ENCODE data around the gene PLA2G3. TPM values are rescaled to one million over a fixed set of nuclear protein-coding genes. Genes with fewer than 3 reads are reported as not detected.

Gene PLA2G3
- total and polyA plus RNA-seq, 2 of the 13 experiments (the other 11 are each of a cell fraction or from before 2014, with no cell fraction given), result 0.12 to 0.42 TPM

- TF ChIP-seq ZMYM3 (CRISPR knock-in tag; IDR thresholded peaks at IDR 0.05) (peak; percentile 67; the same call in 1 of the 2 replicates), MIER3 (CRISPR knock-in tag; IDR thresholded peaks at IDR 0.05; ENCODE audit: borderline replicate concordance) (no peak), KLF15 (CRISPR knock-in tag; IDR thresholded peaks at IDR 0.05; ENCODE audit: borderline replicate concordance) (no peak), KAT2B (IDR thresholded peaks at IDR 0.05; ENCODE audit: borderline replicate concordance, low read depth, low read length) (no peak), ZNF768 (CRISPR knock-in tag; IDR thresholded peaks at IDR 0.05) (peak; percentile 96), ZNF350 (CRISPR knock-in tag; IDR thresholded peaks at IDR 0.05; ENCODE audit: borderline replicate concordance, low read depth) (no peak)
- H3K4me1 ChIP-seq (ENCODE audit: insufficient read depth, low read length), result peaks cover 42% of the 10 kb centered on the region
- no peaks in the 10 kb centered on the region for H4K20me1 ChIP-seq (ENCODE audit: insufficient read depth, low read length)
- WGBS (ENCODE audit: low lambda C conversion rate), result 33% methylated on average over 3 of the region's 4 CpGs
- ChIA-PET CTCF (ENCODE audit: low intra/inter-chr PET ratio, low total read pairs) (no interaction called here), POLR2A (interaction anchor here (0.7 to 1.6 kb wide), 3 partner anchors 8 to 68 kb away, joined by 4 to 5 read pairs (median 4); no protein-coding TSS in a partner anchor)
- peaks cover 1 to 28% of the 10 kb centered on the region in 2 experiments; a peak in 4 of 5 replicates for H3K27me3 ChIP-seq (ENCODE audit: control insufficient read depth in 1 of 2, insufficient read depth in 2 of 2, low read length in 2 of 2)
- ATAC-seq, result no peak
- no peak overlapping the region for H3K27ac ChIP-seq (ENCODE audit: extremely low read length, insufficient read depth, low read length)
- H3K4me2 ChIP-seq (ENCODE audit: low read depth, low read length), result peak overlapping the region; percentile 84
- no peaks in the 10 kb centered on the region for H3K9me3 ChIP-seq (ENCODE audit: low read length)
- H3K36me3 ChIP-seq (replicated peaks in 1 of 2; ENCODE audit: control insufficient read depth in 1 of 2, insufficient read depth in 2 of 2, low read length in 2 of 2), result no peaks in the 10 kb centered on the region
- no peaks in the 10 kb centered on the region for H3K79me2 ChIP-seq (ENCODE audit: insufficient read depth, low read length)
- BruUV-seq (replicated peaks), result no TSS peak
- intact Hi-C loops (cut with micrococcal nuclease; ENCODE audit: unreplicated experiment) (no loop called here), in situ Hi-C loops (cut with HindIII; ENCODE audit: extremely low pct_ligation_motif_present, low pct_unique_long_range_greater_than_20kb) (no loop called here)
- no peak overlapping the region for H2AFZ ChIP-seq (ENCODE audit: low read length)
- DNase-seq (ENCODE audit: low spot score), result no peak
- FAIRE-seq, result no peak
- H3K4me3 ChIP-seq (replicated peaks in 1 of 3; ENCODE audit: insufficient read depth in 1 of 3, low read depth in 2 of 3, low read length in 3 of 3), result peak overlapping the region; percentile 44 to 64 (median 60)
- peak overlapping the region; percentile 62; the same call in 1 of the 2 replicates for H3K9ac ChIP-seq (ENCODE audit: insufficient read depth, low read depth, low read length)
Measured at GRCh38 chr22:31123292-31123602, 17.1 kb downstream of the PLA2G3 start.

GRCh38 chr22:31122532-31123291 lies 17.6 kb downstream of the PLA2G3 start, which contains the start of gene INPP5J:
Gene INPP5J, plus strand, starts transcription at chr22:31122966. Its CDS starts 49 bp downstream, at chr22:31123015.
- in situ Hi-C loops (cut with HindIII; ENCODE audit: extremely low pct_ligation_motif_present, low pct_unique_long_range_greater_than_20kb) (no loop called here), intact Hi-C loops (cut with micrococcal nuclease; ENCODE audit: unreplicated experiment) (no loop called here)
- peak; percentile 62 for ATAC-seq
- Histone ChIP-seq H3K79me2 (ENCODE audit: insufficient read depth, low read length) (no peaks in the 10 kb centered on the region), H4K20me1 (ENCODE audit: insufficient read depth, low read length) (no peaks in the 10 kb centered on the region), H3K4me3 (replicated peaks in 1 of 3; ENCODE audit: insufficient read depth in 1 of 3, low read depth in 2 of 3, low read length in 3 of 3) (peak within 1 kb of the TSS; percentile 44 to 64 (median 60)), H3K27ac (ENCODE audit: extremely low read length, insufficient read depth, low read length) (no peak within 1 kb of the TSS), H2AFZ (ENCODE audit: low read length) (no peak within 1 kb of the TSS), H3K4me2 (ENCODE audit: low read depth, low read length) (peak within 1 kb of the TSS; percentile 84), H3K9ac (ENCODE audit: insufficient read depth, low read depth, low read length) (peak within 1 kb of the TSS; percentile 62; the same call in 1 of the 2 replicates), H3K36me3 (replicated peaks in 1 of 2; ENCODE audit: control insufficient read depth in 1 of 2, insufficient read depth in 2 of 2, low read length in 2 of 2) (no peaks in the 10 kb centered on the region), H3K9me3 (ENCODE audit: low read length) (no peaks in the 10 kb centered on the region), H3K4me1 (ENCODE audit: insufficient read depth, low read length) (peaks cover 40% of the 10 kb centered on the region), H3K27me3 (ENCODE audit: control insufficient read depth in 1 of 2, insufficient read depth in 2 of 2, low read length in 2 of 2) (peaks cover 1 to 28% of the 10 kb centered on the region in 2 experiments; a peak in 4 of 5 replicates)
- CTCF ChIA-PET (ENCODE audit: low intra/inter-chr PET ratio, low total read pairs), result no interaction called here
- peak; percentile 44 for DNase-seq (ENCODE audit: low spot score)
- WGBS (ENCODE audit: low lambda C conversion rate), result 6% methylated on average over 7 of the region's 10 CpGs
- POLR2A ChIA-PET, result interaction anchor here (0.7 to 1.6 kb wide), 3 partner anchors 9 to 67 kb away, joined by 4 to 5 read pairs (median 4); no protein-coding TSS in a partner anchor
- BruUV-seq (replicated peaks), result no TSS peak
- no peak for FAIRE-seq
- TF ChIP-seq PHF8 (CRISPR knock-in tag; IDR thresholded peaks at IDR 0.05) (0 out of 2 replicates have a peak, but pooled peaks have one; percentile 0), ATF4 (CRISPR knock-in tag; IDR thresholded peaks at IDR 0.05) (0 out of 4 replicates have a peak, but pooled peaks of 1 of the 2 experiments have one; percentile 46), RFX5 (IDR thresholded peaks at IDR 0.05; ENCODE audit: low read depth, low read length) (peak; percentile 72), ATF2 (CRISPR knock-in tag; IDR thresholded peaks at IDR 0.05) (0 out of 2 replicates have a peak, but pooled peaks have one; percentile 46), ZNF740 (CRISPR knock-in tag; IDR thresholded peaks at IDR 0.05) (0 out of 2 replicates have a peak, but pooled peaks have one; percentile 22), ATF7 (IDR thresholded peaks at IDR 0.05) (peak; percentile 31), ATF7 (CRISPR knock-in tag; IDR thresholded peaks at IDR 0.05) (no peak), POLR2G (IDR thresholded peaks at IDR 0.05; ENCODE audit: low read depth, low read length) (peak; percentile 29; the same call in 1 of the 2 replicates), AGO1 (IDR thresholded peaks at IDR 0.05; ENCODE audit: low read depth, low read length, poor library complexity, severe bottlenecking) (no peak), ZNF350 (CRISPR knock-in tag; IDR thresholded peaks at IDR 0.05; ENCODE audit: borderline replicate concordance, low read depth) (peak; percentile 18; the same call in 1 of the 2 replicates)
